HG03460 (cell line): ENCODE data around the gene ADIG.

Experiments used
- ATAC-seq: cut with Tn5 transposase; IDR thresholded peaks from one replicate; pipeline ENCODE4 v1.9.1; 2021; ENCODE audit not compliant: unreplicated experiment

The ADIG gene

GRCh38 chr20:38601216-38602184, 20.5 kb downstream of the ADIG start, which contains the start of gene ARHGAP40:
Gene ARHGAP40, plus strand, starts transcription at chr20:38601809.
- no peak for ATAC-seq

GRCh38 chr20:38602185-38602581, 21.2 kb downstream of the ADIG start:
- ATAC-seq = no peak

GRCh38 chr20:38603286-38603685, 22.3 kb downstream of the ADIG start:
- no peak for ATAC-seq

- ATAC-seq = no peak
Observed at GRCh38 chr20:38604873-38605303, 23.9 kb downstream of the ADIG start.

GRCh38 chr20:38607351-38607750, 26.4 kb downstream of the ADIG start:
- no peak for ATAC-seq

GRCh38 chr20:38608188-38608587, 27.2 kb downstream of the ADIG start:
- ATAC-seq = no peak

- no peak for ATAC-seq
Observed at GRCh38 chr20:38609815-38610214, 28.8 kb downstream of the ADIG start.

- ATAC-seq = no peak
Observed at GRCh38 chr20:38610521-38610920, 29.5 kb downstream of the ADIG start.

- ATAC-seq = no peak
Observed at GRCh38 chr20:38612751-38613515, 31.9 kb downstream of the ADIG start.

GRCh38 chr20:38615283-38615682, 34.3 kb downstream of the ADIG start:
- ATAC-seq = no peak

- ATAC-seq = no peak
Observed at GRCh38 chr20:38616457-38616856, 35.5 kb downstream of the ADIG start.

GRCh38 chr20:38617011-38617829, 36.2 kb downstream of the ADIG start:
- ATAC-seq = no peak

- no peak for ATAC-seq
Observed at GRCh38 chr20:38617830-38618196, 36.8 kb downstream of the ADIG start.

GRCh38 chr20:38620441-38620840, 39.4 kb downstream of the ADIG start:
- ATAC-seq = no peak

GRCh38 chr20:38623061-38623460, 42.1 kb downstream of the ADIG start:
- no peak for ATAC-seq

GRCh38 chr20:38624084-38624483, 43.1 kb downstream of the ADIG start:
- no peak for ATAC-seq

- no peak for ATAC-seq
Observed at GRCh38 chr20:38625896-38626295, 44.9 kb downstream of the ADIG start.

GRCh38 chr20:38626921-38627659, 46.1 kb downstream of the ADIG start:
- no peak for ATAC-seq

GRCh38 chr20:38628580-38629470, 47.8 kb downstream of the ADIG start:
- ATAC-seq = no peak
